Measurements from ENCODE around the gene EDARADD.

The EDARADD gene

DNA sequence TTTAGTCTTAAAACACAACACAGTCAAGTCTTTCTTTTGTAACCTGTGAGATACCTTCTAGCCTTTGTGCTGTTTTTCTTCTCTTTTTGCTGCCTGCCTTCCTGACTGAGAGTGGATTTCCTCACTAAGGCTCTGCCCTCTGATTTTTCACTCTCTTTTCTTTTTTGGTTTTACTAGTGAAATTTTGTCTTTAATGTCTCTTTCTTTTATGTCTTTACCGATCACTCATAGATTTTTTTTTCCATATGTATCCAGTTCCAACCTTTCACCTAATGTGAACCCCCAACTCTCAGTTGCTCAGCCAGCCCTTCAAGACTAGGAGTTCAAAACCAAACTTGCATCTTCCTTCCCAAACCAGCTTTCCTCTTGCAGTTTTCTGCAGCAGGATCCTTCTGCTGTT lies 136.2 kb downstream of the EDARADD start:
- H3K4me1 ChIP-seq (ENCODE audit: control insufficient read depth in 1 of 2, insufficient read depth in 1 of 2, low read depth in 1 of 2, low read length in 1 of 2), result peaks cover 0 to under 1% of the 10 kb centered on the region in 2 experiments
- H3K4me3 ChIP-seq (ENCODE audit: low read depth in 1 of 2, low read length in 1 of 2), result no peak overlapping the region
- no peaks in the 10 kb centered on the region for H3K27me3 ChIP-seq
- TF ChIP-seq, protein P1, sequence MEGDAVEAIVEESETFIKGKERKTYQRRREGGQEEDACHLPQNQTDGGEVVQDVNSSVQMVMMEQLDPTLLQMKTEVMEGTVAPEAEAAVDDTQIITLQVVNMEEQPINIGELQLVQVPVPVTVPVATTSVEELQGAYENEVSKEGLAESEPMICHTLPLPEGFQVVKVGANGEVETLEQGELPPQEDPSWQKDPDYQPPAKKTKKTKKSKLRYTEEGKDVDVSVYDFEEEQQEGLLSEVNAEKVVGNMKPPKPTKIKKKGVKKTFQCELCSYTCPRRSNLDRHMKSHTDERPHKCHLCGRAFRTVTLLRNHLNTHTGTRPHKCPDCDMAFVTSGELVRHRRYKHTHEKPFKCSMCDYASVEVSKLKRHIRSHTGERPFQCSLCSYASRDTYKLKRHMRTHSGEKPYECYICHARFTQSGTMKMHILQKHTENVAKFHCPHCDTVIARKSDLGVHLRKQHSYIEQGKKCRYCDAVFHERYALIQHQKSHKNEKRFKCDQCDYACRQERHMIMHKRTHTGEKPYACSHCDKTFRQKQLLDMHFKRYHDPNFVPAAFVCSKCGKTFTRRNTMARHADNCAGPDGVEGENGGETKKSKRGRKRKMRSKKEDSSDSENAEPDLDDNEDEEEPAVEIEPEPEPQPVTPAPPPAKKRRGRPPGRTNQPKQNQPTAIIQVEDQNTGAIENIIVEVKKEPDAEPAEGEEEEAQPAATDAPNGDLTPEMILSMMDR (IDR thresholded peaks at IDR 0.05), result no peak
- H3K36me3 ChIP-seq, result peaks cover 33% of the 10 kb centered on the region
- H3K27ac ChIP-seq, result no peak overlapping the region
- H3K9me3 ChIP-seq, result no peaks in the 10 kb centered on the region

DNA sequence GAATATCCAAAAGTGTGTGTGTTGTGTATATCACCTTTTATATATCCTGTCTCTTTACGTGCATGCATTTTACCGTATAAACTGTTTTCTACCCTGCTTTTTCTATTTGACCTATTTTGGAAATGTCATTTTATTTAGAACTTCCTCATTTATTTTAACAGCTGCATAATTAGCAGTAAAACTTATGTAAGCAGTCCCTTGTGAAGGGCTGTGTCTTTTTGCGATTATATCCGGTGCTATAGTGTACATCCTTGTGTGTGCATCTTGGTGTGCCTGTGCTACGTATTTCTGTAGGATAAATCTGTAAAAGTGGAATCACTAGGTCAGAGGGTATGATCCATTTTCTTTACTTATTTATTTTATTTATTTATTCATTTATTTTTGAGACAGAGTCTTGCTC lies 136.9 kb downstream of the EDARADD start:
- Histone ChIP-seq H3K9me3 (no peaks in the 10 kb centered on the region), H3K4me1 (ENCODE audit: control insufficient read depth in 1 of 2, insufficient read depth in 1 of 2, low read depth in 1 of 2, low read length in 1 of 2) (no peaks in the 10 kb centered on the region), H3K4me3 (ENCODE audit: low read depth in 1 of 2, low read length in 1 of 2) (no peak overlapping the region), H3K27me3 (no peaks in the 10 kb centered on the region), H3K27ac (no peak overlapping the region), H3K36me3 (peaks cover 39% of the 10 kb centered on the region)
- TF ChIP-seq, protein P1 (IDR thresholded peaks at IDR 0.05), result no peak

DNA sequence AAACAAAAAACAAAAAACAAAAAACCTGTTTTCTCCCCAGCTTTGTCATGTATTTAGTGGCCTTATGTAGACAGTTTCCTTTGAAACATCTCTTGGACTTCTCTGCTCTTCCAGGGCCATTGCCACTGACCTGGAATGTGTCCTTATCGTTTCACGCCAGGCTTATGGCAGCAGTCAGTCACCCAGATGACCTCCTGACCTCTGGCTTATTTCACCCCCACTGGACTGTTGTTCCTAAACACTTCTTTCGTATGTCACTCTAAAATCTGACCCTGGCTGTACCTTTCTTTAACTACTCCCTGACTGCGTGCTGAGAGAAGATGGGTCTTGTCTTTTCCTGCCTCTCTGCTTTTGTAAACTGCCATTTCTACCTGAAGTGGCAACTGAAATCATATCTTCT lies 138.8 kb downstream of the EDARADD start:
- H3K9me3 ChIP-seq, result no peaks in the 10 kb centered on the region
- TF ChIP-seq, protein P1 (IDR thresholded peaks at IDR 0.05), result no peak
- H3K4me1 ChIP-seq (ENCODE audit: control insufficient read depth in 1 of 2, insufficient read depth in 1 of 2, low read depth in 1 of 2, low read length in 1 of 2), result peaks cover 5 to 7% of the 10 kb centered on the region in 2 experiments
- no peak overlapping the region for H3K27ac ChIP-seq
- H3K4me3 ChIP-seq (ENCODE audit: low read depth in 1 of 2, low read length in 1 of 2), result no peak overlapping the region
- peaks cover 33% of the 10 kb centered on the region for H3K36me3 ChIP-seq
- no peaks in the 10 kb centered on the region for H3K27me3 ChIP-seq

DNA sequence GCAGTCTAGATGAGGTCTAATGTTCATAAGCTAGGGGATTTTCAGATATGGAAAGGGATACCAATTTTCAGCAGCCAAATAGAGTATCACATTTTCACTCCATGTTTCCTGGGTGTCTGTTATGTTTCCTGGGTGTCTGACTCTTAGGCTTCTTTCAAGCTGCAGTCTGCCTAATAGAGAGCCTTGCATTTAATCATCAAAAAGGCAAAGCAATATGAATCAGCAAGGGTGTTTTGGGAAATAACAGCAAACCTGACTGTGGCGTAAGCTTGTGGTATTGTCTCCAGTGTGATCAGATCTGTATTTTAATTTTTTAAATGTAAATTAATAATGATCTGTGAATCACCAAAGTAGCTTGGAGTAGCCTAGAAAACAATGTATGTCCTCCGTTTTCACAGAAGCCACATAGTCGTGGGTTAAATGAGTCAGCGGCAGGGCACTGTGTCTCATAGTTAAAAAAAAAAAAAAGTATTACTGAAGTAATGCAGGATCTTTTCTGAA lies 140.1 kb downstream of the EDARADD start:
- H3K27ac ChIP-seq, result no peak overlapping the region
- peaks cover 5 to 7% of the 10 kb centered on the region in 2 experiments for H3K4me1 ChIP-seq (ENCODE audit: control insufficient read depth in 1 of 2, insufficient read depth in 1 of 2, low read depth in 1 of 2, low read length in 1 of 2)
- TF ChIP-seq, protein P1 (IDR thresholded peaks at IDR 0.05), result no peak
- no peak overlapping the region for H3K4me3 ChIP-seq (ENCODE audit: low read depth in 1 of 2, low read length in 1 of 2)
- no peaks in the 10 kb centered on the region for H3K27me3 ChIP-seq
- peaks cover 38% of the 10 kb centered on the region for H3K36me3 ChIP-seq
- H3K9me3 ChIP-seq, result no peaks in the 10 kb centered on the region

Measured in neutrophil (primary cell).